Glutamatergic neuron (in vitro differentiated cells): ENCODE results near the gene PPP1R2B. TPM values are rescaled to one million over a fixed set of nuclear protein-coding genes. Genes with fewer than 3 reads are reported as not detected.

Source experiments
- DNase-seq: peaks from one replicate; pipeline ENCODE4 v3.0.0; 2022
- H3K27ac Mint-ChIP-seq: one replicate; pipeline ENCODE4 v1.8.0; 2020; ENCODE audit warnings: mild to moderate bottlenecking, mixed read lengths, inconsistent platforms; ENCODE audit not compliant: unreplicated experiment
- H3K27me3 Mint-ChIP-seq: one replicate; pipeline ENCODE4 v1.8.0; 2020; ENCODE audit warnings: mild to moderate bottlenecking, moderate library complexity, mixed read lengths, inconsistent platforms; ENCODE audit not compliant: unreplicated experiment
- H3K36me3 Mint-ChIP-seq: one replicate; pipeline ENCODE4 v1.8.0; 2020; ENCODE audit warnings: mild to moderate bottlenecking, mixed read lengths, inconsistent platforms; ENCODE audit not compliant: unreplicated experiment
- H3K4me1 Mint-ChIP-seq: one replicate; pipeline ENCODE4 v1.8.0; 2020; ENCODE audit warnings: mild to moderate bottlenecking, low read depth, mixed read lengths, inconsistent platforms; ENCODE audit not compliant: unreplicated experiment
- H3K4me3 Mint-ChIP-seq: one replicate; pipeline ENCODE4 v1.8.0; 2020; ENCODE audit warnings: mild to moderate bottlenecking, mixed read lengths, inconsistent platforms; ENCODE audit not compliant: unreplicated experiment
- H3K9me3 Mint-ChIP-seq: one replicate; pipeline ENCODE4 v1.8.0; 2020; ENCODE audit warnings: mild to moderate bottlenecking, moderate library complexity, mixed read lengths, inconsistent platforms; ENCODE audit not compliant: unreplicated experiment
- total RNA-seq: library from RNA; stranded (reverse); fragmentation: NEBNext Ultra II Directional; extraction: Animal tissue kit (Norgen Biotek cat#: 25700); gene quantifications from one replicate; pipeline ENCODE4 v1.2.1, GENCODE V29; 2021; ENCODE audit not compliant: unreplicated experiment
- TF ChIP-seq, protein P1 (sequence below): fragments of 200-600 bp; sonication (generic); IDR thresholded peaks from one replicate; pipeline ENCODE4 v1.5.0; 2021; ENCODE audit not compliant: partially characterized antibody, unreplicated experiment

Gene PPP1R2B
- total RNA-seq, 1 donor from 2014 or later = not detected

DNA sequence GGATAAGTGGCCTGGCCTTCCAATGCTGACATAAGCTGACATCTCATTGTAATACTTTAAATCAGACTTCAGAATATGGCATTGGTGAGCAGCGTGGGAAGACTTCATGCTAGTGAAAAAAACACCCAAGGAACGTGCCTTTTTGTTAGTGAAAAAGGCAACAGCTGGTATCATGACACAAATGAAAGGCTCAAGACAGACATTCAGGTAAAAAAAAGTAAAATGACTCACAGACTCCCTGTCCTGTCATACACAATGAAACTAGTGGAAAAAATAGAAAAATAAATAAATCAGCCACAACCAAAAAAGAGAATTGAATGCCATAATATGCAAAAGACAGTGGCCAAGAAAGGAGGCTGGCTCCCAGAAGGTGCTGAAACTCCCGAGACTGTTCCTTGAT is 24.4 kb upstream of the PPP1R2B start:
- Mint-ChIP-seq H3K4me3 (no peak overlapping the region), H3K27me3 (peaks cover 5% of the 10 kb centered on the region), H3K9me3 (peaks cover 4% of the 10 kb centered on the region), H3K4me1 (peaks cover 3% of the 10 kb centered on the region), H3K36me3 (no peaks in the 10 kb centered on the region), H3K27ac (no peak overlapping the region)
- DNase-seq = no peak
- TF ChIP-seq, protein P1, sequence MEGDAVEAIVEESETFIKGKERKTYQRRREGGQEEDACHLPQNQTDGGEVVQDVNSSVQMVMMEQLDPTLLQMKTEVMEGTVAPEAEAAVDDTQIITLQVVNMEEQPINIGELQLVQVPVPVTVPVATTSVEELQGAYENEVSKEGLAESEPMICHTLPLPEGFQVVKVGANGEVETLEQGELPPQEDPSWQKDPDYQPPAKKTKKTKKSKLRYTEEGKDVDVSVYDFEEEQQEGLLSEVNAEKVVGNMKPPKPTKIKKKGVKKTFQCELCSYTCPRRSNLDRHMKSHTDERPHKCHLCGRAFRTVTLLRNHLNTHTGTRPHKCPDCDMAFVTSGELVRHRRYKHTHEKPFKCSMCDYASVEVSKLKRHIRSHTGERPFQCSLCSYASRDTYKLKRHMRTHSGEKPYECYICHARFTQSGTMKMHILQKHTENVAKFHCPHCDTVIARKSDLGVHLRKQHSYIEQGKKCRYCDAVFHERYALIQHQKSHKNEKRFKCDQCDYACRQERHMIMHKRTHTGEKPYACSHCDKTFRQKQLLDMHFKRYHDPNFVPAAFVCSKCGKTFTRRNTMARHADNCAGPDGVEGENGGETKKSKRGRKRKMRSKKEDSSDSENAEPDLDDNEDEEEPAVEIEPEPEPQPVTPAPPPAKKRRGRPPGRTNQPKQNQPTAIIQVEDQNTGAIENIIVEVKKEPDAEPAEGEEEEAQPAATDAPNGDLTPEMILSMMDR = no peak

DNA sequence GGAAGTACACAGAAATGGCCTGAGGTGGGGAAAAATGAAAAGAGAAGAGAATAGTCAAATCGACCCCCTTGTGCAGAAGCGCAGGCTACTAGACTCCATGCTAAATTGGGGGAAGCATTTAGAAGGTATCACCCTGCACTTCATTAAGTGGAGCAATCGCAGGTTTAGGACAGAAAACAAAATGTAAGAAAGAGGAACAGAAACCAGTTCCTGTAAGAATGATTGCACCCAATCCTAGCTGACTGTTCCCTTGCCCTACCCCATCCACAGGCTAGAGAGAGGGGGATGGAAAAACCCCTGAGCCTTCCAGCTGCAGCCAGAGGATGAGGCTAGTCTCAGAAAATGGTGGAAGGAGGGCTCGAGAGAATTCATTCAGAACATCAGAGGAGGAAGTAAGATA is 23.9 kb upstream of the PPP1R2B start:
- Mint-ChIP-seq H3K9me3 (peaks cover 4% of the 10 kb centered on the region), H3K4me3 (no peak overlapping the region), H3K27ac (no peak overlapping the region), H3K36me3 (no peaks in the 10 kb centered on the region), H3K4me1 (peaks cover under 1% of the 10 kb centered on the region), H3K27me3 (peaks cover 5% of the 10 kb centered on the region)
- no peak for DNase-seq
- TF ChIP-seq, protein P1 = no peak

- TF ChIP-seq, protein P1 = no peak
- no peak for DNase-seq
- Mint-ChIP-seq H3K27me3 (no peaks in the 10 kb centered on the region), H3K36me3 (no peaks in the 10 kb centered on the region), H3K4me1 (no peaks in the 10 kb centered on the region), H3K27ac (no peak overlapping the region), H3K4me3 (no peak overlapping the region), H3K9me3 (peaks cover 1% of the 10 kb centered on the region)
These were observed 15.2 kb upstream of the PPP1R2B start for GRCh38 chr5:156834916-156835315.

- no peak overlapping the region for H3K4me3 Mint-ChIP-seq
- TF ChIP-seq, protein P1 = peak; percentile 31
- H3K36me3 Mint-ChIP-seq = no peaks in the 10 kb centered on the region
- no peak overlapping the region for H3K27ac Mint-ChIP-seq
- DNase-seq = no peak
- H3K9me3 Mint-ChIP-seq = peaks cover 1% of the 10 kb centered on the region
- H3K4me1 Mint-ChIP-seq = no peaks in the 10 kb centered on the region
- no peaks in the 10 kb centered on the region for H3K27me3 Mint-ChIP-seq
These were observed 14.2 kb upstream of the PPP1R2B start for GRCh38 chr5:156835905-156836304.

- Mint-ChIP-seq H3K9me3 (peaks cover 1% of the 10 kb centered on the region), H3K27me3 (no peaks in the 10 kb centered on the region), H3K27ac (no peak overlapping the region), H3K4me1 (no peaks in the 10 kb centered on the region), H3K4me3 (no peak overlapping the region), H3K36me3 (no peaks in the 10 kb centered on the region)
- no peak for DNase-seq
- TF ChIP-seq, protein P1 = no peak
These were observed 13.2 kb upstream of the PPP1R2B start for GRCh38 chr5:156836846-156837245.
